ENCODE results near the gene LSM10.

The LSM10 gene

DNA sequence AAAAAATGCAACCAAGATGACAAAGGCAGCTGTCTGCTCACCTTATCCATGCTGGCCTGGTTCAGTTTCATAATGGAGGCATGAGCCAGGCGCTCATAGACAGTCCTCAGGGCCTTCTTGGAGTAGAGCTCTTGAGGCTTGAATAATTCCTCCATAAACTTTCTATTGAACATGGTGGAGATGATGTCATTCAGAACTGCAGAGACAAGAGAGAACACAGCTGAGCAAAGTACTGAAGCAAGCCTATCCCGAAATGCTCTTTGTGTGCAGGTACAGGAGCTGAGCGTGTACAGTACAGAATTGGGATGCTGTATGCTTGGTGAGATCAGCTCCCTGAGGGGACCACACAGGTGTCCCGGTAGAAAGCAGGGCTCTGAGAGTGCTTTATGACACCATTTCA is 41.0 kb upstream of the LSM10 start:
- no peak overlapping the region for H2AK5ac ChIP-seq (ENCODE audit: low read length)
- peaks cover 1% of the 10 kb centered on the region for H3K79me2 ChIP-seq (ENCODE audit: control insufficient read depth, insufficient read depth, low read length, poor library complexity)
- H3K9ac ChIP-seq (ENCODE audit: low read length): no peak overlapping the region
- peak overlapping the region; percentile 92 for H2BK12ac ChIP-seq (ENCODE audit: low read length)
- H2BK120ac ChIP-seq (ENCODE audit: insufficient read depth, low read length, poor library complexity): peak overlapping the region; percentile 56
- H3K23ac ChIP-seq (ENCODE audit: low read length): no peak overlapping the region
- H4K12ac ChIP-seq (ENCODE audit: low read depth, low read length): no peak overlapping the region
- peak overlapping the region; percentile 38 for H3K27ac ChIP-seq (ENCODE audit: low read depth, low read length)
- DNase-seq: peak in 1 of 2 donors; percentile 24
- no peak overlapping the region for H4K8ac ChIP-seq (ENCODE audit: low read depth, low read length)
- H3K4me3 ChIP-seq (ENCODE audit: low read depth, low read length): no peak overlapping the region
- H3K4me2 ChIP-seq (ENCODE audit: low read length): no peak overlapping the region
- peaks cover 15 to 25% of the 10 kb centered on the region in 2 experiments for H3K4me1 ChIP-seq (ENCODE audit: control insufficient read depth in 1 of 2, insufficient read depth in 2 of 2, low read length in 2 of 2)
- WGBS (ENCODE audit: extremely low coverage, insufficient coverage, insufficient read length): no CpG with 5 or more reads among the region's 4 CpGs
- no peak overlapping the region for H3K14ac ChIP-seq (ENCODE audit: low read length)
- no peak overlapping the region for H3K18ac ChIP-seq (ENCODE audit: low read length)
- H3K9me3 ChIP-seq (ENCODE audit: insufficient read depth, low read depth, low read length): no peaks in the 10 kb centered on the region
- H4K91ac ChIP-seq (ENCODE audit: low read depth, low read length): peak overlapping the region; percentile 42
- H3K79me1 ChIP-seq (ENCODE audit: low read length): peaks cover 23% of the 10 kb centered on the region
- no peak overlapping the region for H2AFZ ChIP-seq (ENCODE audit: insufficient read depth, low read length, poor library complexity)
- H3K27me3 ChIP-seq (ENCODE audit: insufficient read depth, low read length): no peaks in the 10 kb centered on the region
- H3K36me3 ChIP-seq (ENCODE audit: control insufficient read depth in 1 of 2, insufficient read depth in 2 of 2, low read length in 2 of 2): no peaks in the 10 kb centered on the region
- H2BK5ac ChIP-seq (ENCODE audit: low read depth, low read length, poor library complexity): peak overlapping the region; percentile 21
- no peak overlapping the region for H3K4ac ChIP-seq (ENCODE audit: low read depth, low read length)

- Histone ChIP-seq H4K8ac (ENCODE audit: low read depth, low read length) (no peak overlapping the region), H3K9me3 (ENCODE audit: insufficient read depth, low read depth, low read length) (no peaks in the 10 kb centered on the region), H3K14ac (ENCODE audit: low read length) (no peak overlapping the region), H2BK5ac (ENCODE audit: low read depth, low read length, poor library complexity) (no peak overlapping the region), H2BK12ac (ENCODE audit: low read length) (no peak overlapping the region), H3K79me1 (ENCODE audit: low read length) (peaks cover 25% of the 10 kb centered on the region), H3K18ac (ENCODE audit: low read length) (no peak overlapping the region), H3K27ac (ENCODE audit: low read depth, low read length) (peak overlapping the region; percentile 66), H2AFZ (ENCODE audit: insufficient read depth, low read length, poor library complexity) (no peak overlapping the region), H3K4me3 (ENCODE audit: low read depth, low read length) (no peak overlapping the region), H4K91ac (ENCODE audit: low read depth, low read length) (no peak overlapping the region), H4K12ac (ENCODE audit: low read depth, low read length) (no peak overlapping the region), H3K27me3 (ENCODE audit: insufficient read depth, low read length) (no peaks in the 10 kb centered on the region), H2BK120ac (ENCODE audit: insufficient read depth, low read length, poor library complexity) (peak overlapping the region; percentile 88), H2AK5ac (ENCODE audit: low read length) (no peak overlapping the region), H3K9ac (ENCODE audit: low read length) (no peak overlapping the region), H3K4me1 (ENCODE audit: control insufficient read depth in 1 of 2, insufficient read depth in 2 of 2, low read length in 2 of 2) (peaks cover 20 to 28% of the 10 kb centered on the region in 2 experiments), H3K23ac (ENCODE audit: low read length) (no peak overlapping the region), H3K4ac (ENCODE audit: low read depth, low read length) (no peak overlapping the region), H3K79me2 (ENCODE audit: control insufficient read depth, insufficient read depth, low read length, poor library complexity) (peaks cover 1% of the 10 kb centered on the region), H3K4me2 (ENCODE audit: low read length) (peak overlapping the region; percentile 38), H3K36me3 (ENCODE audit: control insufficient read depth in 1 of 2, insufficient read depth in 2 of 2, low read length in 2 of 2) (no peaks in the 10 kb centered on the region)
- no CpG with 5 or more reads among the region's 1 CpG for WGBS (ENCODE audit: extremely low coverage, insufficient coverage, insufficient read length)
- peak; percentile 84 to 98 for DNase-seq
Measured at GRCh38 chr1:36436821-36437220, 39.1 kb upstream of the LSM10 start.

GRCh38 chr1:36433102-36433501 is 35.4 kb upstream of the LSM10 start:
- Histone ChIP-seq H3K36me3 (ENCODE audit: control insufficient read depth in 1 of 2, insufficient read depth in 2 of 2, low read length in 2 of 2) (no peaks in the 10 kb centered on the region), H4K12ac (ENCODE audit: low read depth, low read length) (no peak overlapping the region), H2BK120ac (ENCODE audit: insufficient read depth, low read length, poor library complexity) (no peak overlapping the region), H3K79me2 (ENCODE audit: control insufficient read depth, insufficient read depth, low read length, poor library complexity) (peaks cover 1% of the 10 kb centered on the region), H3K9me3 (ENCODE audit: insufficient read depth, low read depth, low read length) (no peaks in the 10 kb centered on the region), H3K18ac (ENCODE audit: low read length) (no peak overlapping the region), H3K4me2 (ENCODE audit: low read length) (no peak overlapping the region), H3K79me1 (ENCODE audit: low read length) (peaks cover 13% of the 10 kb centered on the region), H2BK12ac (ENCODE audit: low read length) (no peak overlapping the region), H3K9ac (ENCODE audit: low read length) (no peak overlapping the region), H4K8ac (ENCODE audit: low read depth, low read length) (no peak overlapping the region), H3K27me3 (ENCODE audit: insufficient read depth, low read length) (no peaks in the 10 kb centered on the region), H3K23ac (ENCODE audit: low read length) (no peak overlapping the region), H3K14ac (ENCODE audit: low read length) (no peak overlapping the region), H3K4me1 (ENCODE audit: control insufficient read depth in 1 of 2, insufficient read depth in 2 of 2, low read length in 2 of 2) (peaks cover 9 to 13% of the 10 kb centered on the region in 2 experiments), H3K4ac (ENCODE audit: low read depth, low read length) (no peak overlapping the region), H4K91ac (ENCODE audit: low read depth, low read length) (no peak overlapping the region), H2BK5ac (ENCODE audit: low read depth, low read length, poor library complexity) (no peak overlapping the region), H3K4me3 (ENCODE audit: low read depth, low read length) (no peak overlapping the region), H2AK5ac (ENCODE audit: low read length) (no peak overlapping the region), H3K27ac (ENCODE audit: low read depth, low read length) (no peak overlapping the region), H2AFZ (ENCODE audit: insufficient read depth, low read length, poor library complexity) (no peak overlapping the region)
- DNase-seq: no peak
- WGBS (ENCODE audit: extremely low coverage, insufficient coverage, insufficient read length): no CpG with 5 or more reads among the region's 1 CpG

GRCh38 chr1:36432616-36433015 is 34.9 kb upstream of the LSM10 start:
- Histone ChIP-seq H3K79me2 (ENCODE audit: control insufficient read depth, insufficient read depth, low read length, poor library complexity) (peaks cover 1% of the 10 kb centered on the region), H3K4ac (ENCODE audit: low read depth, low read length) (no peak overlapping the region), H2BK120ac (ENCODE audit: insufficient read depth, low read length, poor library complexity) (no peak overlapping the region), H4K8ac (ENCODE audit: low read depth, low read length) (no peak overlapping the region), H3K9me3 (ENCODE audit: insufficient read depth, low read depth, low read length) (no peaks in the 10 kb centered on the region), H3K18ac (ENCODE audit: low read length) (no peak overlapping the region), H4K12ac (ENCODE audit: low read depth, low read length) (no peak overlapping the region), H2AFZ (ENCODE audit: insufficient read depth, low read length, poor library complexity) (no peak overlapping the region), H3K14ac (ENCODE audit: low read length) (no peak overlapping the region), H3K36me3 (ENCODE audit: control insufficient read depth in 1 of 2, insufficient read depth in 2 of 2, low read length in 2 of 2) (no peaks in the 10 kb centered on the region), H2BK5ac (ENCODE audit: low read depth, low read length, poor library complexity) (no peak overlapping the region), H4K91ac (ENCODE audit: low read depth, low read length) (no peak overlapping the region), H2BK12ac (ENCODE audit: low read length) (no peak overlapping the region), H3K23ac (ENCODE audit: low read length) (no peak overlapping the region), H3K4me3 (ENCODE audit: low read depth, low read length) (no peak overlapping the region), H3K4me1 (ENCODE audit: control insufficient read depth in 1 of 2, insufficient read depth in 2 of 2, low read length in 2 of 2) (peaks cover 7 to 11% of the 10 kb centered on the region in 2 experiments), H3K27me3 (ENCODE audit: insufficient read depth, low read length) (no peaks in the 10 kb centered on the region), H3K27ac (ENCODE audit: low read depth, low read length) (no peak overlapping the region), H2AK5ac (ENCODE audit: low read length) (no peak overlapping the region), H3K4me2 (ENCODE audit: low read length) (no peak overlapping the region), H3K79me1 (ENCODE audit: low read length) (peaks cover 10% of the 10 kb centered on the region), H3K9ac (ENCODE audit: low read length) (no peak overlapping the region)
- no CpG with 5 or more reads among the region's 4 CpGs for WGBS (ENCODE audit: extremely low coverage, insufficient coverage, insufficient read length)
- DNase-seq: no peak
